GM12874 (cell line): ENCODE results near the gene FBXO44.

Source experiments
- TF ChIP-seq, protein P1 (sequence below): IDR thresholded peaks from 2 replicates; pipeline ENCODE4 v1.5.1; 2011; ENCODE audit warnings: low read depth, mild to moderate bottlenecking, control low read depth, low read length, moderate library complexity; ENCODE audit not compliant: insufficient read depth

Gene FBXO44

DNA sequence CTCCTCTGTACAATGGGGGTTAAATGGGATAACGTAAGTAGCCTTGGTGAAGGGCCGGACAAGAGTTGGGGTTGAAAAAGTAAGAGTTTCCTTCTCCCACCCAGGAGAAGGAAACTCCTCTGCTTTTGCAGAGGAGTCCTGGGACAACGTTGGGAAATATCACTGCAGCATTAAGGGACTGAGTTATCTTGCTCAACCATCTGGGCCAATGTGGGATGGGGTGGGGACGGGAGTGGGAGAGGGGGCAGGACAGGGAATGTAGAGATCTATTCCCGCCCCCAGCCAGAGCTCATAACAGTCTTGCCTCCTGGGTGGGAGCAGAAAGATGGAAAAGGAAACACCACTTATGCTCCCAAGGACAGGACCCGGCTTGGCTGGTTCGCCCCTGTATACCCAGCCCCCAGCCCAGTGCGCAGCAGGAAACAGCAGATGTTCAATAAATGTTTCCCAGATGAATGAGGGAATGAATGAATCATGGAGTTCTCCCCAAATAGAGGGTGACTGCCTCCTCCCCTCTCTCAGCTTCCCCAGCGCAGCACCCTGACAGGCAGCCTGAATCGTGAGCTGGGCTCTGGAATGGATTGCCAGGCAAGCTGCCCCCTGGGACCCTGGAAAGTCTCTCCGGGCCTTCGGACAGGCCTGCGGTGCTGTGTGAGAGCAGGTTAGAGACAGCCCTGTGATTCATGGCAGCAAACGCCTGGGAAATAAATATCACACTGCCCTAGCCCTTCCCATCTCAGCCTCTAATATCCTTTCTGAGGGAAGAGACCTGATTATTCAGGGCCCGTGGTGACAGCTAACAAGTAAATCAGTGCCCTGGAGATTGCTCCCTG lies 25.3 kb upstream of the FBXO44 start:
- TF ChIP-seq, protein P1, sequence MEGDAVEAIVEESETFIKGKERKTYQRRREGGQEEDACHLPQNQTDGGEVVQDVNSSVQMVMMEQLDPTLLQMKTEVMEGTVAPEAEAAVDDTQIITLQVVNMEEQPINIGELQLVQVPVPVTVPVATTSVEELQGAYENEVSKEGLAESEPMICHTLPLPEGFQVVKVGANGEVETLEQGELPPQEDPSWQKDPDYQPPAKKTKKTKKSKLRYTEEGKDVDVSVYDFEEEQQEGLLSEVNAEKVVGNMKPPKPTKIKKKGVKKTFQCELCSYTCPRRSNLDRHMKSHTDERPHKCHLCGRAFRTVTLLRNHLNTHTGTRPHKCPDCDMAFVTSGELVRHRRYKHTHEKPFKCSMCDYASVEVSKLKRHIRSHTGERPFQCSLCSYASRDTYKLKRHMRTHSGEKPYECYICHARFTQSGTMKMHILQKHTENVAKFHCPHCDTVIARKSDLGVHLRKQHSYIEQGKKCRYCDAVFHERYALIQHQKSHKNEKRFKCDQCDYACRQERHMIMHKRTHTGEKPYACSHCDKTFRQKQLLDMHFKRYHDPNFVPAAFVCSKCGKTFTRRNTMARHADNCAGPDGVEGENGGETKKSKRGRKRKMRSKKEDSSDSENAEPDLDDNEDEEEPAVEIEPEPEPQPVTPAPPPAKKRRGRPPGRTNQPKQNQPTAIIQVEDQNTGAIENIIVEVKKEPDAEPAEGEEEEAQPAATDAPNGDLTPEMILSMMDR: no peak

DNA sequence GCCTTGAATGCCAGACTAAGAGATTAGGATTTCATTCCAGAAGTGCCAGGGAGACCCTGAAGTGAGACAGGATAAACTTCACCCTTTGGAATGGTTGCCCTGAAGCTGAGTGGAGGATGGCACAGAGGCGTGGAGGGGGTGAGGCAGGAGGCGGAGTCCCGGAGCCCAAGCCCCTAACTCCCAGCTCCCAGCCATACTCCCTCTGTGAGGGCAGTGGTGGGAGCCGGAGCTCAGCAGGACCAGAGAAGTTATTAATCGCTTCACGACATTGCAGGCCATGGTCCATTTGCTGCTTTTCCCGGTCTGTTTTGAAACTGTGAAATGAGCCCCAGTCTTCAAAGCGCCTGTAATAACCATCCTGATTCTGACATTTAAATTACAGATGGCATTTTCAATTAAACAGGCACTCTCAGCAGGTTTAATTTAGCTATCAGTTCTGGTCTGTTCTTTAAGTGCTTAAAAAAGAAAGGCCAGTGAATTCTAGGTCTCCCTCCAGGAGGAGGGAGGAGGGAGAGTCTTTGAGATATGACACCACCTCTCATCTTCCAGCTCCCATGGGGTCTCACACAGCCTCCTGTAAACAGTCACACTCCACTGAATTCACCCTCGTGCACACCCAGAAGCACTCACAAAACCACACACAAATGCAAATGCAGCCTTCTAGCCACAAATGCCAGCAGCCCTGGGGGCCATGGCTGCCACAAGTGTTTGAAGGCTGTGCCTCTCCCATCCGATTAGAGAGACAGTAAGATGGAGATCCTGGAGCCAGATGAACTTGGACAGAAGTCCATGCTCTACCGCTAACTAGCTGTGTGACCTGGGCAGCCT lies 20.1 kb upstream of the FBXO44 start:
- TF ChIP-seq, protein P1: no peak

DNA sequence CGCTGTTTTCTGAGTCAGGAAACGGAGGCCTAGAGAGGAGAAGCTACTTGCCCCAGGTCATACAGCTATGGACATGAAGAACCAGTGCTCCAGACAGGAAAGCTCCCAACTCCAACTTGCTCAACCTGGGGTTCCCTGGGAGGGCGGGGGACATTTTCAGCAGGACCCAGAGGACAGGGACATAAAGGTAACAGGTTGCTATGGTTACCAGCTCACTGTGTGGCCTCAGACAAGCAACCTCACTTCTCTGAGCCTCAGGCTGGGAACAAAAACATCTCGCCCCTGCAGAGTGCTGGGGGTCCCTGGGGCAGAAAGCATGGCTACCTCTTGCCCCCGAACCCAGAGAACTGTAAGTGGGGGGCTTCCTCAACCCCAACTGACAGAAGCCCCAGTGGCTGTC lies 16.6 kb upstream of the FBXO44 start:
- TF ChIP-seq, protein P1: no peak

DNA sequence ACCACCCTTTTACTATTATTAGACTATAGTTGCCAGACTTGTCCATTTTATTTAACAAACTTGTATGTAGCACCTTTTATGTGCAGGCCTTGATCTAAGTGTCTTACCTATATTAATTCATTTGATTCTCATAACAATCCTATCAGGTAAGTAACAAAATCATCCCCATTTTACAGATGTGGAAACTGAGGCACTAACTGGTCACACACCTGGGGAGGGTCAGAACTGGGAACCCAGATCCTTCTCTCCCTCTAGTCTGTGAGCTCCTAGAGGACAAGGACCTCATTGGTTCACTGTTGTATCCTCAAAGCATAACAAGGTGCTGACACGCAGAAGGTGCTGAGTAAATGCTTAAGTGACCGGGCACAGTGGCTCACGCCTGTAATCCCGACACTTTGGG lies 15.3 kb upstream of the FBXO44 start:
- TF ChIP-seq, protein P1: no peak

DNA sequence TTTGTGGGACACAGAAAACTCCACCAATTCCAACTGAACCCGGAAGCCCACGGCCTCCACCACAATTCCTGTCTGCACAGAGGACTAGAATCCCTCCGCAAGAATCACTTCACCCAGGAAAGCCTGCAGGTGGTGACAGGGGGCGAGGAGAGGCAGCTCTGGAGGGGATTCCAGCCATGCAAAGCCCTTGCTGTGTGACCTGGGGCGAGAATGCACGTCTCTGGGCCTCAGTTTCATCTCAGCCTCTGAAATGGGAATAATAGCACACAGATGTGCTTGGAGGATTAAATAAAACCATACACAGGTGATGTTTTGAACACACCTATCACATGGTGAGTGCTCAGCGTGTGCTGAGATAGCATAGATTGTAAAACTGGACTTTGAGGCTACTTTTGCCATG lies 14.6 kb upstream of the FBXO44 start:
- TF ChIP-seq, protein P1: no peak

GRCh38 chr1:11640944-11641343 lies 13.7 kb upstream of the FBXO44 start:
- TF ChIP-seq, protein P1: no peak

- TF ChIP-seq, protein P1: no peak
Observed at GRCh38 chr1:11641776-11642305, 12.8 kb upstream of the FBXO44 start.
